ENCODE measurements around the gene HSPA4L. TPM values are rescaled to one million over a fixed set of nuclear protein-coding genes. Genes with fewer than 3 reads are reported as not detected.

HSPA4L gene
- total and polyA plus RNA-seq, 2 experiments from 2014 or later, result 3.5 to 4.2 TPM

- Histone ChIP-seq H4K20me1 (replicated peaks; ENCODE audit: insufficient read depth) (no peaks in the 10 kb centered on the region), H3K9me2 (ENCODE audit: insufficient read depth) (no peaks in the 10 kb centered on the region), H3K79me2 (replicated peaks; ENCODE audit: insufficient read depth) (peaks cover 19% of the 10 kb centered on the region; the same call in 1 of the 2 replicates), H2AFZ (no peak overlapping the region), H3K4me3 (no peak overlapping the region), H3K36me3 (ENCODE audit: insufficient read depth) (0 out of 2 replicates have a peak, but pooled peaks cover 12% of the 10 kb centered on the region), H3K4me1 (ENCODE audit: insufficient read depth) (peaks cover 13% of the 10 kb centered on the region), H3K27ac (ENCODE audit: low read depth) (no peak overlapping the region), H3K4me2 (no peak overlapping the region; the same call in 1 of the 2 replicates), H3F3A (replicated peaks; ENCODE audit: low read depth) (no peaks in the 10 kb centered on the region), H3K27me3 (ENCODE audit: insufficient read depth) (no peaks in the 10 kb centered on the region)
- DNase-seq (ENCODE audit: low spot score) (peak; percentile 27), ATAC-seq (peak; percentile 61)
- H3K4me3 Mint-ChIP-seq, result no peak overlapping the region
- H3K4me1 Mint-ChIP-seq, result peaks cover 20% of the 10 kb centered on the region
- peaks cover 31% of the 10 kb centered on the region for H3K36me3 Mint-ChIP-seq (ENCODE audit: low read depth)
- H3K27me3 Mint-ChIP-seq (ENCODE audit: insufficient read depth, low read depth, poor library complexity), result peaks cover 2% of the 10 kb centered on the region
- peaks cover 19% of the 10 kb centered on the region for H3K9me3 Mint-ChIP-seq
- TF ChIP-seq ZNF331 (CRISPR knock-in tag; IDR thresholded peaks at IDR 0.05; ENCODE audit: low read depth), result no peak
- no peak for TF ChIP-seq ZNF114 (CRISPR knock-in tag; IDR thresholded peaks at IDR 0.05)
- TF ChIP-seq POLR2AphosphoS5 (IDR thresholded peaks at IDR 0.05; ENCODE audit: low read depth), result no peak
- TF ChIP-seq STAT1 (IDR thresholded peaks at IDR 0.05; ENCODE audit: unreplicated experiment), result no peak
- H3K27ac Mint-ChIP-seq, result no peak overlapping the region; the same call in 1 of the 2 replicates
These were observed 74.8 kb downstream of the HSPA4L start for GRCh38 chr4:127856813-127857447.

GRCh38 chr4:127857641-127858040 lies 75.5 kb downstream of the HSPA4L start:
- peaks cover 22% of the 10 kb centered on the region for H3K9me3 Mint-ChIP-seq
- ATAC-seq, result no peak
- Histone ChIP-seq H4K20me1 (replicated peaks; ENCODE audit: insufficient read depth) (no peaks in the 10 kb centered on the region), H3K9me2 (ENCODE audit: insufficient read depth) (no peaks in the 10 kb centered on the region), H3K4me2 (no peak overlapping the region; the same call in 1 of the 2 replicates), H3K27me3 (ENCODE audit: insufficient read depth) (no peaks in the 10 kb centered on the region), H3F3A (replicated peaks; ENCODE audit: low read depth) (no peaks in the 10 kb centered on the region), H3K27ac (ENCODE audit: low read depth) (no peak overlapping the region), H3K4me1 (ENCODE audit: insufficient read depth) (peaks cover 13% of the 10 kb centered on the region), H3K4me3 (no peak overlapping the region), H3K36me3 (ENCODE audit: insufficient read depth) (0 out of 2 replicates have a peak, but pooled peaks cover 12% of the 10 kb centered on the region), H2AFZ (no peak overlapping the region), H3K79me2 (replicated peaks; ENCODE audit: insufficient read depth) (peaks cover 24% of the 10 kb centered on the region; the same call in 1 of the 2 replicates)
- no peak for TF ChIP-seq ZNF462 (CRISPR knock-in tag; IDR thresholded peaks at IDR 0.05)
- TF ChIP-seq ZNF114 (CRISPR knock-in tag; IDR thresholded peaks at IDR 0.05), result no peak
- TF ChIP-seq STAT1 (IDR thresholded peaks at IDR 0.05; ENCODE audit: unreplicated experiment), result no peak
- no peak for TF ChIP-seq CREB1 (CRISPR knock-in tag; IDR thresholded peaks at IDR 0.05; ENCODE audit: low read depth)
- no peak for TF ChIP-seq EZH2phosphoT487 (IDR thresholded peaks at IDR 0.05; ENCODE audit: unreplicated experiment)
- no peak for TF ChIP-seq NANOG (IDR thresholded peaks at IDR 0.05; ENCODE audit: borderline replicate concordance)
- no peak for TF ChIP-seq ETS1 (IDR thresholded peaks at IDR 0.05)
- TF ChIP-seq EZH2 (IDR thresholded peaks at IDR 0.05; ENCODE audit: low read depth, unreplicated experiment), result no peak
- H3K27ac Mint-ChIP-seq, result 0 out of 2 replicates have a peak overlapping the region, but pooled peaks have one; percentile 22
- no peak for DNase-seq (ENCODE audit: low spot score)
- H3K4me3 Mint-ChIP-seq, result no peak overlapping the region
- peaks cover 2% of the 10 kb centered on the region for H3K27me3 Mint-ChIP-seq (ENCODE audit: insufficient read depth, low read depth, poor library complexity)
- H3K36me3 Mint-ChIP-seq (ENCODE audit: low read depth), result peaks cover 34% of the 10 kb centered on the region
- peaks cover 16% of the 10 kb centered on the region for H3K4me1 Mint-ChIP-seq

Data from GM23338 (cell line).